HG02885 (cell line): ENCODE results near the gene UBAP2L.
A peak's percentile ranks its signal among the peaks of the same experiment; 100 is the strongest.
"Not testable (repeated sequence)": the region's sequence is repeated elsewhere in the genome, so short reads cannot be mapped to it uniquely, and the experiment has no call there.

Source experiments
- ATAC-seq: cut with Tn5 transposase; IDR thresholded peaks from one replicate; pipeline ENCODE4 v1.9.1; 2021; ENCODE audit warnings: mild to moderate bottlenecking; ENCODE audit not compliant: unreplicated experiment, poor library complexity

Gene UBAP2L

DNA sequence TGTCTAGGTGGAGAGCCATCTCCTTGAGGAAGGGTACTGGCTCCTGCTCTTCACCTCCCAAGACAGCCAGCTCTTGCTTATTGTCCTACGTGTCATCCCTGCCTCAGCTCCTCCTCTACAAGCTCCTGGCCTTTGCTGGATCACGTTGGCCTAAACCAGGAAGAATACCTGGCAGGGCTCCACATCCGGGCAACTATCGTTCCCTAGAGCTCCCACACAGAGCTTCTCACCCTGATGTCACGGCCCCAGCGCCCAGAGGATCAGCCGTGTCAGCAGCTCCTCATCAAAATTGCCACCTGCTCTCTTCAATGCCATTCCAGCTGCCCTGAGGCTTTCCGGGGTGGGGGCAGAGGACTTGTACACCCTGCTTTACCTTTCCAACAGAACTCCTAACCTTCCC lies 26.9 kb upstream of the UBAP2L start:
- ATAC-seq: no peak

DNA sequence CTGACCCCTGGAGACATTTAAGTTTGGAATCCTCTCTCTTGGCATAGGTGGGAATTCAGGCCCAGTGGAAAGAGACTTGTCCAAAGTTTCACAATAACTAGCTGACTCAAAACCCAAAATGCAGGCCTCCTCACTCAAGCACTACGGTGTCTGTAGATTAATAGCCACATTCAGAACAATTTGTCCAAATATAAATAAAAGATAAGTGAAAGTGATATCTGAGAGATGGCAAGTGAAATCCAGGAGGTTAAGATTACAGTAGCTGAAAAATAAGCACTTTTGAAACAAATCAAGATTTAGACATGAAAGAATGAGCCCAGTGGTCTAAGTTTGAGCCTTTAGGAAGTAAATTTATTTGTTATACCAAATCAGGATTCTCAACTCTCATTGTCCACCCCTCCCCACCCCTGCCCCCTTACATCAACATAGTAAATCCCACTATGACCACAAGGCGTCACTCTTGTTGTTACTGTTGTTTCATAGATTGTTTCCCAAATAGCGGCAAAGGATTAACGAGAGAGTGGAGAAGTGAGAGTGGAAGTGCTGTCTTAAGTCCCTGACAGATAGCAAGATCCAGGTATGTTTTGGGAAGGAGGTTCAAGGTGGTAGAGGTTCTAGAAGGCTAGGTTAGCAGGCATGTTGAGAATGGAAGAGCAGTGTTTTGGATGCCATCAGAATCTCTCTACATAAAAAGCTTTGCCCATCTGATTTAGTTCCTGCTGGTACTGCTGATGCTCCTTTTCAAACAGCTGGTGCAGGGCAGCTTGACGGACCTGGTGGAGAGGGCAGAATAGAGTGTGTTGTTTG lies 21.8 kb upstream of the UBAP2L start:
- ATAC-seq: no peak

DNA sequence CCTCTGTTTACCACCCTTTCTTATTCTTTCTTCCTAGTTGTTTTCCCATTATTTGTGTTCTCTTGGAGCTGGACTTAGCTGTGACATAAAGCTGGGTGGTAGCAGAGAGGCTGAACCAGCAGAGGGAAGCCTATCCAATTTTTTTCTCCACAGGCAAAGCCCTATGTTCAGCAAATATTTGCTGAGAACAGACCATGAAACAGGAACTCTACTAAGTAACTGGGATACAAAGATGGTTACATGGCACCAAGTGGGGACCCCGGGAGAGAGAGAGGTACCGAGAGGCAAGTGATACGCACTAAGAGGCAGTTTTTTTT lies 21.2 kb upstream of the UBAP2L start:
- no peak for ATAC-seq

DNA sequence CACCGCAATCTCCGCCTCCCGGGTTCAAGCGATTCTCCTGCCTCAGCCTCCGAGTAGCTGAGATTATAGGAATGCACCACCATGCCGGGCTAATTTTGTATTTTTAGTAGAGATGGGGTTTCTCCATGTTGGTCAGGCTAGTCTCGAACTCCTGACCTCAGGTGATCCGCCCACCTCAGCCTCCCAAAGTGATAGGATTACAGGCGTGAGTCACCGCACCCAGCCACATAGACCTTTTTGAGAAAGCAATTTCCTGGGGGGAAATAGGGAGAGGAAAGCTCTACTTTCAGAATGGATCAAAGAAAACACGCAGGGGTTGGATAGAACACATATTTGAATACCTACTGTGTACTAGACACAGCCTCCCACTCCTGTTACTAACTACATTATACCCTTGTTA lies 15.0 kb upstream of the UBAP2L start:
- ATAC-seq: not testable (repeated sequence)

DNA sequence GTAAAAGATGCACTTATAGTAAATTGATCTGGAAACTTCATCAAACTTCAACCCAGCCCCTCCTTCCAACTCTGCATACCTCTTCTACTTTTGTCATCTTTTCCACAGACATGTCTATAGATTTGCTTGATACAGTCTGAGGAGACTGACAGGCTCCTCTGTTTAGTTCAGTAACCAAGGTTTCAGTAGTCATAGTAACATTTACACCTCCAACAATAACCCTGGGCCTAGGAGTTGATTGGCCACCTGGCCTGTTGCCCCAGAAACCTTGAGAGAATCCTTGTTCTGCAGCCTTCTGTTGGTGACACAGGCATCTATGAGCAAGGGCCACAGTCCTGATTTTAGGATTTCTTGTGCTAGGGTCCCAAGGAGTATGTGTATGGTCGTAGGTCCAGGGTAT lies 14.6 kb upstream of the UBAP2L start, which contains the start of gene CFAP141:
CFAP141 (minus strand) TSS at position 138 of the 400 bp plus-strand sequence; CDS start at position 112, 26 bp downstream.
- no peak for ATAC-seq

DNA sequence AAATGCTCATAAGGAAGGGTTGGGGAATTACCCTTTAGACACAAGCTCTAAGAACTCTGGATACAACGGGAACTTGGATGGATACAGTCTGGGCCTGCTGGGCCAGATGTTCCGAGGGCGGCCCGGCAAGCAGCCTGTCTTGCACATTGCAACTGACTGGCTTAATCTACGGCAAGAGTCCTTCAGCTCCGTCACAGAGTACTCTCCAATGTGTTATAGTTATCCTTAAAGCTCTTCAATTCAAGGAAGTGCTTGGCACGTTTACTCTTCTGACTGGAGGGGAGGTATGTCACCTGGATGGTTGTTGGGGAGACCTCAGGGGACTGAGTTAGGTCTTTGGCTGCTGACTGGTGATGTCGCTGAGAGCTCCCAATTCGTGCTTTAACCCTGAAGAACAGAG lies 13.5 kb upstream of the UBAP2L start:
- no peak for ATAC-seq

DNA sequence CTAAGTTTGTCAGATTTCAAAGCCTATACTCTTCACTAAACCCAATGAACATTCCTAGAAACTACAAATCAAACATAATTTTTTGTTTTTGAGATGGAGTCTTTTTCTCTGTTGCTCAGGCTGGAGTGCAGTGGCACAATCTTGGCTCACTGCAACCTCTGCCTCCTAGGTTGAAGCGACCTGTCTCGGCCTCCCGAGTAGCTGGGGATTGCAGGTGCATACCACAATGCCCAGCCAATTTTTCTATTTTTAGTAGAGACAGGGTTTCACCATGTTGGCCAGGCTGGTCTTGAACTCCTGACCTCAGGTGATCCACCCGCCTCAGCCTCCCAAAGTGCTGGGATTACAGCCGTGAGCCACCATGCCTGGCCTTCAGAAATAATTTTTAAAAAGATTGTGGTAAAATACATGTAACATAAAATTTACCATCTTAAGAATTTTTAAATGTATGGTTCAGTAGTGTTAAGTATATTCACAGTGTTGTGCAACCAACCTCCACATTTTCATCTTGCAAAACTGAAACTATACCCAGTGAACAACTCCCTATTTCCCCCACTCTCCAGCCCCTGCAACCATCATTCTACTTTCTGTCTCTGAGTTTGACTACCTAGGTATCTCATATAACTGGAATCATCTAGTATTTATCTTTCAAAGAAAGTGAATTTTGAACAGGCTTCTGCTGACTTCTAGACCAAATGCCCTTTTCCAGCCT lies 11.9 kb upstream of the UBAP2L start:
- no peak for ATAC-seq

DNA sequence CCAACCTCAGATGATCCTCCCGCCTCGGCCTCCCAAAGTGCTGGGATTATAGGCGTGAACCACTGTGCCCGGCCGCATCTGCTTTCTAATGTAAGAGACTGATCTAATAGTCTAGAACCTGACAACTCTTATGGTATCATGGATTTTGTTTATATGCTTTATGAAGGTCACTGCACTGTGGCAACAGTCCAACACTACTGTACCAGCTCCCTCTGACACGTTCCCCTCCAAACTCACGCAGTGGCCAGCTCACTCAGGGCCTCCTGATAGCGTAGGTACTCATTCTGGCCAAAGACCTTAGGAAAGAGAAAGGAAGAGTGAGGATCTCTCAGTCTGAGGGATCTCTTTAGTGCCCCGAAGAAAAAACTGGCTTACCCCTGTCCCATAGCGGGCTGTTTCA lies 8.7 kb upstream of the UBAP2L start:
- no peak for ATAC-seq

DNA sequence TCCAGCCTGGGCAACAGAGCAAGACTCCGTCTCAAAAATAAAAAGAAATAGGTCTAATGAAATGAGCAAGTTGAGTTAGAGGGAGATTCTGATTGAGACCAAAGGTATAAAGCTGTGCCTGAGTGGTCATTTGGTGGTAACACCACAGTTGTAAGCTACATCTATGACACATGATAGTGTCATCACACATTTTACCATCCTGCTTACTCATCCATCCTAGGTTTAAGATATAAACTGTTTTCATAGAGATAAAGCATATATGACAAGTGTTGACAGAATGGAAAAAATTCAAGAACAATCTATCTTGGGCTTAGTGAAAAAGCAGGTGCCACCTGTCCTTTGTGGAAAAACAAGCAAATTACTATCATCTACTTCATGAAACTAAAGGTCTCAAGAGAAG lies 7.5 kb upstream of the UBAP2L start:
- ATAC-seq: no peak

DNA sequence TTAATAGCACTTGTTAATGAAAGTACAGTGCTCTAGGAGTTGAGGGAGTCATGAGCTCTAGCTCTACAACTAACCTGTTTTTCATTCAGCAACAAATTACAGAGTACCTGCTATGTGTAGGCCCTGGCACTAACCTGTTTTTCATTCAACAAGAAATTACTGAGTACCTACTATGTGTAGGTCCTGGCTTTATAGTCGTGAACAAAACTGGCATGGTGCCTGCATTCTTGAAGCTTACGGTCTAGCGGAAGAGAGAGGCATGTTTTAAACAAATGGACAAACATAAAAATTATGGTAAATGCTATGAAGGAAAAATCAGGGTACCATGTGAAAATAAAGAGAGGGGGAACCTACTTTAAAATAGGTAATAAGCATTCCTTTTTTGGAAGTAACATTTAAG lies 2.2 kb upstream of the UBAP2L start:
- no peak for ATAC-seq

DNA sequence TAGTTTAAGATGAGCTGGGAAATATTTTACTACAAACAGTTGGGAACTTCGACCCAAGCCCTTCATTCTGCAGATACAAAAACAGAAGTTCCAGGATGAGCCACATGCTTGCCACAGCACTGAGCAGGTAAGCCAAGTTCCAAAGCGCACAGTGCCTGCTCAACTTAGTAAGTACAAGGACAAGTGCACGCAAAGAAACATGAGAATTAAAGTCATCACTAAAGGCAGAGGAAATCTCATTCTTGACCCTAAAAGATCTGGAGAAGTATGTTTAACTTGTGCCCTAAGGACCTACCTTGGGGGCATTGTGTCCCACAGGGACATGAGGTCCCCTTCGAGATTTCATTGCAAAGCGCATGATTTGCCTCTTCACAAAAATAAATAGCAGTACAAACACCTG lies 1.2 kb upstream of the UBAP2L start:
- no peak for ATAC-seq

DNA sequence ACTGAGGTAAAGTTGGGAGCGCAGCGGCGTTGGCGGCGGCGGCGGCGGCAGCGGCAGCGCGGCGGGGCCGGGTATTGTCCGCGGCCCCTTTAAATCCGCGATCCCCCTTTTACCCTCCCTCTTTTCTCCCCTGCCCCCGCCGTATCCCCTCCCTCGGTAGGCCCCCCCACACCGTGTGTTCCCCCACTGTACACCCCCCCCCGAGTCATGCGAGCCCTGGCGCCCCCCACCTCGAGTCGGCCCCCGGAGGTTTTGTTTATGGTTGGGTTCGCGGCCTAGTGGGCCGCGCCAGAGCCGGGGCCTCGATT lies 169 bp downstream of the UBAP2L start:
- no peak for ATAC-seq

DNA sequence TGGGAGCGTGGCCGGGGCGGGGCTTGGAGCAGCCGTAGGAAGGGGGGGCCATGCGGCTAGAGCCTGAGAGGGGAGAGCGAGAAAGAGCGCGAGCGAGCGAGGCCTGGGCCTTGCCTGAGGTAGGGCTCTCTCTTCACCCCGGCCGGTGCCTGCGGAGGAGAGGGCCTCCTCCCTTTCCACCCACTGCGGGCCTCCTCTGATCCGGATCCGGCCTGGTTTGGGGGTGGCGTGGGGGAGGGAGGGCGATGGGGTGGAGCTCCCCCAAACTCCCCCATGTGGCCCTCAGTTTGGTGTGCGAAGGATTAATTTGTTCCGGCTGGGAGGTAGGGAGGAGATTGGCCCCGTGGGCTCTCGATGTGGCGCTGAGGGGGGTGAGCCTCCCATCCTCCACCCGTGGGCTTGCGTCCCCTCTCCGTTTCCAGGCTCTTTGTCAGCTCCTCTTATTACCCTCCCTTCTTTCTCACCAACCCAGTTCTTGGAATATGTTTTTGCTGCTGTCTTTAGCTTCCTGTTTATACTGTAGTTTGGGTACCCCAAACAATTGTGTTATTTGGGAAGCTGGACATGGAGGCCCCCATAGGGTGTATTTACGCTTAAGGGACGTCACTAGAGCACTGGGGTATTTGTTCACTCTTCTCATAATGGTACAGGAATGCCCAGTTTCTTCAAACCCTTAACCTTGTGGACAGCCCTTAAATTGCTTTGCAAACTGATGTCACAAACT lies 685 bp downstream of the UBAP2L start:
- ATAC-seq: peak; percentile 27

DNA sequence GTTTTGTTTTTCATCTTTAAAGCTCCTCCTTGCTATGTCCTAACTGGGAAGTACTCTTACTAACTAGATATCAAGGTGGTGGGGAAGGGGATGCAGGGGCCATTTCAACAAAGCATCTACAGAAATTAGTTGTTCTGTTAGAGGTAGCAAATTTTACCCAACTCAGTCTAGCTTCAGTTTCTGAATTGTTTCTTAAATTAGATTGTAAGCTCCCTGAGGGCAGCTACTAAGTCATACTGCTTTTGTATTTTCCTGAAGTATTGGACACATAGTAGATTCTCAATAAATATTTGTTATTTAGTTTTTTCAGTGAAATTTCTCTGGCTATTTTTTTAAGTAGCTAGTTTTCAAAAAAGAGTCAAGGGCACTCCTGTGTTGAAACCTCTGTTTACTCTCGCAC lies 1.8 kb downstream of the UBAP2L start:
- ATAC-seq: no peak

DNA sequence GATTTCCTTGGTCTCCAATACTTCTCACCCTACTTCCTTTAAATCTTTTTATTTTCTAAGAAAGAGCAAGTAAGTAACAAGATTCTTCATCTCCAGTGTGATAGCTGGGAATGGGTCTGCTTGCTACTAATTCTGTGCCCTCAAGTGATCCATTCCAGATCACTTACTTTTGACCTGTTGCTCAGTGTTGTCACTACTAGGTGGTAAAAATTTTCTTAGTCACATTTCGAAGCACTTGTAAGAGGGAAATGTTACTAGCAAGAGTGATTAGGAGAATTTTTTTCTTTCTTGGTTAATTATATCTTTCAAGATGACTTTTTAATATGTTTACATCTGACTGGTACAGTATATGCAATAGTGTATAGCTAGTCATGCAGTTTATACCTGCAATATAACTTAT lies 2.2 kb downstream of the UBAP2L start:
- ATAC-seq: no peak

DNA sequence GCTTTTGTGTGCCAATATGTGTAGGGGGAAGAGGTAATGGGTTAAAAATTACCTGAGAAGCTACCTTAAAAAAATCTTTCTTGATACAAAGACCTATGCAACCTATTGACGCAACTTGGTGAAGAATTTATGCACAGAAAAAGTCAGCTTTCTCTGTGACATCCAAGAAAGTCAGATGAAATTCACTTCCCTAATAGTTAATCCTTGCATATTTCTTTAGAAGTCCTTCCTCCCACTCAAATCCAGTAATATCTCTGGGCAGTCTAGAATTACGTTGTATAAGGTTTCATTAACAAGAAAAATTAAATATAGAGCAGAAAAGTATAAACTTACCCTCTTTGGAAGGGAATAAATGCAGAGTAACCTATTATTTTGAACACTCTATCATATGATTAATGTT lies 2.9 kb downstream of the UBAP2L start:
- ATAC-seq: no peak

DNA sequence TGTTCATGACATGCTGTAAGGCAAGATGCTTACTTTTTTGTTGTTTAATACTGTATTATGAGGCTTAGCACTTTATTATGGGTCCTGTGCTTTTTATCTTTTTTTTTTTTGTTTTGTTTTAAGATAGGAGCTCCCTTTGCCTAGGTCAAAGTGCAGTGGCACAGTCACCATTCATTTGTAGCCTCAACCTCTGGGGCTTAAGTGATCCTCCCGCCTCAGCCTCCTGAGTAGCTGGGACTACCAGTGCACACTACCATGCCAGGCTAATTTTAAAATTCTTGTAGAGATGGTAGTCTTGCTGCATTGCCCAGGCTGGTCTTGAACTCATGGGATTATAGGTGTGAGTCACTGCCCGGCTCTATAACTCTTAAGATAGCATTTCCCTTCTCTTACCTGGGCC lies 4.6 kb downstream of the UBAP2L start:
- ATAC-seq: no peak

DNA sequence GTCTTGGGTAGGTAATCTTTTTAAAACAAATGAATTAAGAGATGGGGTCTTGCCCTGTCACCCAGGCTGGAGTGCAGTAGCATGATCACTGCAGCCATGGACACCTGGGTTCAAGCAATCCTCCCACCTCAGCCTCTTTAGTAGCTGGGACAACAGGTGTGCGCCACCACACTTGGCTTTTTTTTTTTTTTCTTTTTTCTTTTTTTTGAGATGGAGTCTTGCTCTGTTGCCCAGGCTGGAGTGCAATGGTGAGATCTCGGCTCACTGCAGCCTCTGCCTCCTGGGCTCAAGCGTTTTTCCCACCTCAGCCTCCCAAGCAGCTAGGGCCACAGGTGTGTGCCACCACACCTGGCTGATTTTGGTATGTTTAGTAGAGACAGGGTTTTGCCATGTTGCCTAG lies 10.4 kb downstream of the UBAP2L start:
- not testable (repeated sequence) for ATAC-seq

DNA sequence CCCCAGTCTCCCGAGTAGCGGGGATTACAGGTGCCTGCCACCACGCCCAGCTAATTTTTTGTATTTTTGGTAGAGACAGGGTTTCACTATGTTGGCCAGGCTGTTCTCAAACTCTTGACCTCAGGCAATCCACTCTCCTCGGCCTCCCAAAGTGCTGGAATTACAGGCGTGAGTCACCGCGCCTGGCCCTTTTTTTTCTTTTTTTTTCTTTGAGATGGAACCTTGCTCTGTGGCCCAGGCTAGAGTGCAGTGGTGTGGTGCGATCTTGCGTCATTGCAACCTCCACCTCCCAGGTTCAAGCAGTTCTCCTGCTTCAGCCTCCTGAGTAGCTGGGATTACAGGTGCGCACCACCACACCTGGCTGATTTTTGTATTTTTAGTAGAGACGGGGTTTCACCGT lies 12.4 kb downstream of the UBAP2L start:
- ATAC-seq: not testable (repeated sequence)

DNA sequence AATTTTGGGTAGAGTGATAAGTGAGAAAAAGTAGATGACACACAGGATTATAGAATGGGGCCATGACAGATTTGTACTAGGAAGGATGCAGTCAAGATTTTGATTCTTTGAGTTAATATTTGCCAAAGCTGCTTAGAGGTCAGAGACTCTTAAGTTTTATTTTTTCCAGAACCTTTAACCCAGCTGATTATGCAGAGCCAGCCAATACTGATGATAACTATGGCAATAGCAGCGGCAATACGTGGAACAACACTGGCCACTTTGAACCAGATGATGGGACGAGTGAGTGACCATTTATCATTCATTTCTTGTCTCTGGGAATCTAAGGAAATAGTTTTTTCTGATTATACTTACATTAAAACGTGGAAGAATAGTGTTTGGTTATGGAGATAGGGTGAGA lies 16.1 kb downstream of the UBAP2L start:
- ATAC-seq: no peak

DNA sequence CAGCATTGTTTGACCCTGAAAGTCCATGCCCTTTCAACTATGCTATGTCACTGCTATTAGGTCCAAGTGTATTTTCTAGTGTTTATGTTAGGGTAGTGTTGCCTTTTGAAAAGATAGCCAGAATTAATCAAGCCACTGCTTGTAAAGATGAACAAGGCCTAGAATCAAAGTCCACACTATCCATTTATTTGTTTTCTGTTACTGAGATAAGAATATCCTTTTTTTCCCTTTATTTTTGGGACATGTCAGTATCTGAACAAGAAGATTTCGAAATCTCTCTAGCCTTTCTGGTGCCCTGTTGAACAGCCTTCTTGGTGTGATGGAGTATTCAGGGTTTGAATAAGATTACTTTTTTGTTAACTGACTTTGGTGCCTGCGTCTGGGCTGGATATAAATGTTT lies 16.7 kb downstream of the UBAP2L start:
- no peak for ATAC-seq
